Measurements from ENCODE around the gene RNF114. TPM values are rescaled to one million over a fixed set of nuclear protein-coding genes. Genes with fewer than 3 reads are reported as not detected.

Gene RNF114, protein sequence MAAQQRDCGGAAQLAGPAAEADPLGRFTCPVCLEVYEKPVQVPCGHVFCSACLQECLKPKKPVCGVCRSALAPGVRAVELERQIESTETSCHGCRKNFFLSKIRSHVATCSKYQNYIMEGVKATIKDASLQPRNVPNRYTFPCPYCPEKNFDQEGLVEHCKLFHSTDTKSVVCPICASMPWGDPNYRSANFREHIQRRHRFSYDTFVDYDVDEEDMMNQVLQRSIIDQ
- 75.7 and 76.4 TPM in 2 replicates for total RNA-seq (2014; rRNA removed; shearing (Covaris generic))

DNA sequence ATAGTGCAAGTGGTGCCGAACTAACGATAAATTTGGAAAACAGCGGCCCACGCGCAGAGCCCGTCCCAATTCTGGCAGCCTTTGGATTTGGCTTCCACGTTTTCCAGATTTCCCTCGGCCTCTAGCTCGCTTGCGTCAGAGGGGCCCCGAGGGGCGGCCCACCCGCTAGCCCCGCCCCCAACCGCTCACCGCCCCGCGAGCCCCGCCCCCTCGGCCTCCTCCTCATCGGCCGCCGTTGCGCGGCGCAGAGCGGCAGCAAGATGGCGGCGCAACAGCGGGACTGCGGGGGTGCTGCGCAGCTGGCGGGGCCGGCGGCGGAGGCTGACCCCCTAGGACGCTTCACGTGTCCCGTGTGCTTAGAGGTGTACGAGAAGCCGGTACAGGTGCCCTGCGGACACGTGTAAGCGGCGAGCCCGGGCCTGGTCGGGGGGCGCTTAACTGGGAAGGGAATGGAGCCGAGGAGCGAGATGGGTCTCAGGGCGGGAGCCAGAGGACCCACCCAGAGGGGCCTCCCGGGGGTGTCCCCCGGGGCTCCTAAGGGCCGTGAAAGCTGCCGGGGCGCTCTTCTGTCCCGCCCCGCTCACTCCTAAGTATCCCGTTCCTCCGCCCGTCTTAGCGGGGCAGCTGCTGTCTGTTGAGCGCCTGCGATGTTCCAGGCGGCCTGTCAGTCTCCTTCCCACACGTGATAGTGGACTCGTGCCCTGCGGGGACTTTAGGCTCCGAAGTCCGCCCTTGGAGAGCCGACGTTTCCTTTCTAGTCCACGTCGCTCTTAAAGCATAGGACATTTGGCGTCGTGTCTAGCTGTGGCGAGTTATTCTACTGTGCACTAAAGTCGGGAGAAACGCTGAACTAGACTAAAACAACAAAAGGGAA is at the start of gene RNF114:
RNF114 (plus strand) TSS at position 245 of the 874 bp plus-strand sequence; CDS start at position 261, 16 bp downstream.
- DNase-seq: peak; percentile 100
- peak within 1 kb of the TSS; percentile 98 for H3K4me3 ChIP-seq (ENCODE audit: insufficient read depth, low read depth, low read length)
- peaks cover 13% of the 10 kb centered on the region for H3K36me3 ChIP-seq (replicated peaks; ENCODE audit: control insufficient read depth, insufficient read depth, low read length)
- H3K27me3 ChIP-seq (ENCODE audit: control insufficient read depth, insufficient read depth, low read length): no peaks in the 10 kb centered on the region

DNA sequence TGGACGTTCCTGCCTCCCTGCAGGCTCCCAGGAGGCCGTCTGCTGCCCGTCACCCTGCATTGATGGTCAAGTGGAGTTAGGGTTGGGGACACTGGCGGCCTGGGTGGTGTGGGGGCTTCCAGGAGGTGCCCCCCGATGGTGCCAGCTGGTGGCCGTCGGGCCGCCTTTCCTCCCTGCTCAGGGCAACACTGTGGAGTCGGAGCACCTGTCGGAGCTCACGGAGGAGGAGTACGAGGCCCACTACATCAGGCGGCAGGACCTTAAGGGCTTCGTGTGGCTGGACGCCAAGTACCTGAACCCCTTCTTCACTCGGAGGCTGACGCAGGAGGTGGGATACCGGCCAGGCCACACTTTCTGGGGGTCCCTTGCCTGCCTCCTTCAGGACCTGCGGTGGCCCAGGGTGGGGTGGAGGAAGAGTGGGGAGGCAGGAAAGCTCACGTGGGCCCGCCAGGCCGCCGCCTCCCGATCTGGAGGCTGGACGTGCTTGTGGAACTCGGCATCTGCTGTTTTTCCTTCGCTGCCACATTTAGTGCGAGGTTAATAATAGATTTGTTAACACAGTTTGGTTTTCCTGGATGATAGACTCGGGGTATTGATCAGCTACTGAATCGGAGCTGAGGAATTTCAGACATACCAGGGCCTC is 49.5 kb upstream of the RNF114 start:
- Histone ChIP-seq H3K36me3 (replicated peaks; ENCODE audit: control insufficient read depth, insufficient read depth, low read length) (peaks cover 5% of the 10 kb centered on the region), H3K4me3 (ENCODE audit: insufficient read depth, low read depth, low read length) (no peak overlapping the region), H3K27me3 (ENCODE audit: control insufficient read depth, insufficient read depth, low read length) (no peaks in the 10 kb centered on the region)
- no peak for DNase-seq

DNA sequence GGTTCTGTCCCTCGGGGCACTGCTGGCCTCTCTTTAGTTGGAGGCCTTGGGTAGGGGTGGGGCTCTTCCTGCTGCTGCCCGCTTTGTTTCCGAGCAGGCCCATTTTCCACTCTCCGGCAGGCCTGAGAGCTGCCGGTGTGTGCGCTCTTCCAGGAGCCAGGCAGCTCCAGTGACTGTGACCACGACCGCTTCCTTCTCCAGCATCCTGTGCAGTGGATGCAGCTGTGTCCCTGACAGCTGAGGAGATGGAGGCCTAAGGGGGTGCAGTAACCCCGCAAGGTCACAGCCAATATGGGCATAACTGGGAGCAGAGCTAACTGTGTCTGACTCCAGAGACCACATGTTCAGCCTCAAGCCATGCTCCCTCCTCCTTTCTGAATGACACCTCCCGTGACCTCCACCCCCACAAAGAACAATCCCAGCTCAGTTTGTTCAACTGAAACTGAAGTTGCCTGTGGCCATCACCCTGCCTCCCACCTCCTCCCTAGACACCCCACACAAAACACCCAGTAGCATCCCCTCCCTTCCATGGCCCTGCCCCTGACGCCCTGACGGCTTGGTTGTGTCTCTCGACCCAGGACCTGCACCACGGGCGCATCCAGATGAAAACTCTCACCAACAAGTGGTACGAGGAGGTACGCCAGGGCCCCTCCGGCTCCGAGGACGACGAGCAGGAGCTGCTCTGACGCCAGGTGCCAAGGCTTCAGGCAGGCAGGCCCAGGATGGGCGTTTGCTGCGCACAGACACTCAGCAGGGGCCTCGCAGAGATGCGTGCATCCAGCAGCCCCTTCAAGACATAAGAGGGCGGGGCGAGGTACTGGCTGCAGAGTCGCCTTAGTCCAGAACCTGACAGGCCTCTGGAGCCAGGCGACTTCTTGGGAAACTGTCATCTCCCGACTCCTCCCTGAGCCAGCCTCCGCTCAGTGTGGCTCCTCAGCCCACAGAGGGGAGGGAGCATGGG is 48.7 kb upstream of the RNF114 start:
- Histone ChIP-seq H3K27me3 (ENCODE audit: control insufficient read depth, insufficient read depth, low read length) (no peaks in the 10 kb centered on the region), H3K4me3 (ENCODE audit: insufficient read depth, low read depth, low read length) (no peak overlapping the region), H3K36me3 (replicated peaks; ENCODE audit: control insufficient read depth, insufficient read depth, low read length) (peaks cover 5% of the 10 kb centered on the region)
- DNase-seq: no peak

DNA sequence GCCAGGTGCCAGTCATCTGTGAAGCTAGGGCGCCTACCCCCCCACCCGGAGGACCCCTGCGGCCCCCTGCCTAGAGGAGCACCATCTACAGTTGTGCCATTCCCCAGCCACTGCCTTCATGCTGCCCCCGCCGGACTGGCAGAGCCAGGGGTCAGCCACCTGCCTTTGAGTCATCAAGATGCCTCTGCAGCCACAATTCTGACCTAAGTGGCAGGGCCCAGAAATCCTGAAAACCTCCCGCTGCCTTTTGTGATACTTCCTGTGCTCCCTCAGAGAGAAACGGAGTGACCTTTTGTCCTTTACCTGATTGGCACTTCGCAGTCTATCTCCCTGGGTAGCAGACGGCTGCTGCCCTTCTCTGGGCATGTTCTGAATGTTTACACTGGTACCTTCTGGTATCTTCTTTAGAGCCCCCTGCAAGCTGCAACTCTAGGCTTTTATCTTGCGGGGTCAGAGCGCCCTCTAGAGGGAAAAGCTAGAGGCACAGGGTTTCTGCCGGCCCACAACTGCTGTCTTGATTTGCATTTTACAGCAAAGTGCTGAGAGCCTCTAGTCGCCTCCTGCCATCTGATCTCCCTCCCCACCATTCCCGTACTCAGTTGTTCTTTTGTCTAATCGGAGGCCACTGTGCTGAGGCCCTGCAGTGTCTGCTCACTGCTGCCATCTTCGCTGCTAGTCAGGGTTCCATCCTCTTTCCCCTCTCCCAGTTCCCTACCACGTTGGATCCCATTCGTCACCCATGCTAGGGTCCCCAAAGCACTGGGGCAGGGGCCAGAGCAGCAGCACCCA is 47.8 kb upstream of the RNF114 start:
- Histone ChIP-seq H3K27me3 (ENCODE audit: control insufficient read depth, insufficient read depth, low read length) (no peaks in the 10 kb centered on the region), H3K36me3 (replicated peaks; ENCODE audit: control insufficient read depth, insufficient read depth, low read length) (peaks cover 4% of the 10 kb centered on the region), H3K4me3 (ENCODE audit: insufficient read depth, low read depth, low read length) (no peak overlapping the region)
- DNase-seq: peak; percentile 94

DNA sequence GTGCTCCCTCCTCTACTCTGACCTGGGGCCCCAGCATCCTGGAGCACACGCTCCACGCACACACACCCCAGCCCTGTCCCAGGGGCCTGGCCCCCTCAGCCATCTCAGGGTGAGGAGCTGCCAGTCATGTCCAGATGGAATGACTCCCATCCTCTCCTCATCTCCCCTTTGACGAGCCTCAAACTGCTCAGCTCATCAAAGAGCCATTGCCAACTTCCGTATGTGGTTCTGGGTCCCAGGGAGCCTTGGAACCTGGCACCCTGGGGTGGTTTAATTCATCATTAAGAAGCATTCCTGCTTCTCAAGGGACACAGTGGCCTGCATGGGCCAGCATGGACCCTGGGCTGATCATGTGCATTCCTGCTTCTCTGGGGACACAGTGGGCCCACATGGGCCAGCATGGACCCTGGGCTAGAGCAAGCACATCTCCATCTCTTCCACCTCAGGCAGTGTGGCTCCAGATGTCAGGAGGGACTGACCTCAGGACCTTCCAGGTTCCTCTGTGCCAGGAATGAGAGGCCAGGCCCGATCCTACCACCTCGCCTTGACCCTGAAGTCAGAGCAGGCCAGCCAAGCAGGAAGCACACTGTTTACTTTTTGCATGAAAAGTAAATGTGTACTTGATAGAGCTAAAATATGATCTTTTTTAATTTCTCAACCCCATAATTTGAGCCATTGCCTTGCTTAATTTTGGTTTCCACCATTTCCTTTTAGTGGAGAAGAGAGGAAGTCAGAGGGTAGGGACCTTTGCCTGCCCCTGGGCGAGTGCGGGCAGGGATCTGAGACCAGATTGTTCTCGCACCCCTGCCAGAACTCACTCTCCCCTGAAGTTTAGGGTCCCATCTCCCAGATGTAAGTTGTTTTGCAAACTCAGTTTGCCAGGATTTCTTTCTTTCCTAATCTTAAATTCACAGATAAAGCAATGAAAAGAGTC is 46.9 kb upstream of the RNF114 start:
- no peak overlapping the region for H3K4me3 ChIP-seq (ENCODE audit: insufficient read depth, low read depth, low read length)
- H3K36me3 ChIP-seq (replicated peaks; ENCODE audit: control insufficient read depth, insufficient read depth, low read length): peaks cover 1% of the 10 kb centered on the region
- no peak for DNase-seq
- no peaks in the 10 kb centered on the region for H3K27me3 ChIP-seq (ENCODE audit: control insufficient read depth, insufficient read depth, low read length)

DNA sequence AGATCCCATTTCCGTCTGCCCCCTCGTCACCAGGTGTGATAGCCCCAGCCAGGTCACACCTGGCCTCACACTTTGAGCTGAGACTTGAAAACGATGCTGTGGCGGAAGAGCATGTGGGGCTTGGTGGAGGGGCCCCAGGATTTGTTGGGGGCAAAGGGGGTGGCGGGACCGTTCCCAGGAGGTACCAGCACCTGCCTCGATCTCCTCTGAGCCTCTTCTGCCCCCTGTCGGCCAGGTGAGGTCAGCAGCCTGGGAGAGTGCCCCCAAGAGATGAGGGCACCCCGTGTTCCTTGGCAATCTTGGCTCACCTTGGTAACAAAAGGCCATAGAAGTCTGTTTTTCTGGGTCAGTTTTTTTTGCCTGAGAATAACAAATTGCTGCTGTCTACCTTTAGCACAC is 46.3 kb upstream of the RNF114 start:
- no peaks in the 10 kb centered on the region for H3K27me3 ChIP-seq (ENCODE audit: control insufficient read depth, insufficient read depth, low read length)
- H3K4me3 ChIP-seq (ENCODE audit: insufficient read depth, low read depth, low read length): no peak overlapping the region
- peak; percentile 82 for DNase-seq
- no peaks in the 10 kb centered on the region; the same call in none of the 2 replicates for H3K36me3 ChIP-seq (replicated peaks; ENCODE audit: control insufficient read depth, insufficient read depth, low read length)

DNA sequence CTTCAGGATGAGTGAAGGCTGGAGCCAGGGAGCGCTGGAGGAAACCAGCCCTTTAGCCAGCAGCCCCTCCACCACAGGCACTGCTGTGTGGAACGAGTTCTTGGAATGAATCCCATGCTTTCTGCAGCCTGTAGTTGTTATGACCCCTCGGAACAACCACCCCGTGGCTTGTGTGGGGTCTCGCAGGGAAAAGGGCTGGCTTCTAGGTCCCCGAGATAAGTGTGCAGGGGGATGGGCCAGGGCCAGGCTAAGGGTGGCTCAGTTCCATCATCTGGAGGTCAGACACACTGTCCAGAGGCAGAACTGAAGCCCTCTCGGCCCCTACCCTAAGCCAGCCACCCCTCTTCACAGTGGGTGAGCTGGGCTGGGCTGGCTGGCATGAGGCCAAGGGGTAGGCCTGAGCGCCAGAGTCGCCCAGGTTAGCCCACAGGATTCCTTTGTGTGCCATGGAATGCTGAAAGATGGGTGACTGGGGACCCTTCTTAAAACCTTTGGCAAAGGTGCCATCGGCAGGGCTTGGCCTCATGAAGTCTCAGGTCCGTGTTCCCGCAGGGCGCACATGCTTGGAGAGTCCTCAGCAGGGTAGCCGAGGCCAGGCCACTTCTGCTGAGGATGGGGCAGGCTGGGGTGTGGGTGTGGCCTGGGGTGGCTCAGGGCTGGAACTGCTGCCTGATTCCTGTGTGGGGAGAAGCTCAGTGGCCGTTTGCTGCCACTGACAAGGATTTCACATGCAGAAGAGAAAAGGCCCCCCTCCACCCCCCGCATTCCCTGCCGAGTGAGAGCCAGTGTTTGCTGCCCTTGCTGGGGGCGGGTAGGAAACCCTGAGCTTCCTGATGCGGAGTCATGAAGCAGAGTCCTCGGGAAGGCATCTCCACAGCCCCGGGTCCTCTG is 45.5 kb upstream of the RNF114 start:
- peak; percentile 78 for DNase-seq
- Histone ChIP-seq H3K27me3 (ENCODE audit: control insufficient read depth, insufficient read depth, low read length) (no peaks in the 10 kb centered on the region), H3K36me3 (replicated peaks; ENCODE audit: control insufficient read depth, insufficient read depth, low read length) (no peaks in the 10 kb centered on the region; the same call in 1 of the 2 replicates), H3K4me3 (ENCODE audit: insufficient read depth, low read depth, low read length) (no peak overlapping the region)

DNA sequence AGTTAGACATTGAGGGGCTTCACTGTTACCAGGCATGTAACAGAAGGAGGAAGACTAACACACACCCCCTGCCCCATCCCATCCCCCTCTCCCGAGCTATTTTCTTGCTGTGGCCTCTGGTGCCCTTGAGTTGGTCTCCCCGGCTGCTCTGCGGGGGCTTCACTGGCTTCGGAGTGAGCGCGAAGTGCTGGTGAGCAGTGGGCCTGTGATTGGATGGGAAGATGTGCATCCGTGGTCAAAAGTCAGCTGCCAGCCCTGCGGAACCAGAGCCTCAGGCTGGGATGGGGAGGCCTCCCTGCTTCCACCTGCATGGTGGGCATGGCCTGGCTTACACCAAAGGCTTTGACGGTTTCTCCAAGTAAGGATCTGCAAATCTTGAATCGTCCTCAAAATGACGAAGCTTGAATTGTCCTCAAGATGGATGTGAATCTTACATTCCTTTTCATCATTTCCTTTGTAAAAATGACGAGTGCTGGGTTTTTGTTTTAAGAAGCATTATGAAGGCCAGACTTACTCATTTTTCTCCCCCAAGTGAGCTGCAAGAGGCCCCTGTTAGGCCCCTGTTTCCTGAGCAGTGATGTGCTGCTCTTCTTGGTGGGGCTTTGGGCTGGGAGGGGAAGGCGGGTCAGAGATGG is 44.6 kb upstream of the RNF114 start:
- Histone ChIP-seq H3K27me3 (ENCODE audit: control insufficient read depth, insufficient read depth, low read length) (no peaks in the 10 kb centered on the region), H3K36me3 (replicated peaks; ENCODE audit: control insufficient read depth, insufficient read depth, low read length) (no peaks in the 10 kb centered on the region; the same call in 1 of the 2 replicates), H3K4me3 (ENCODE audit: insufficient read depth, low read depth, low read length) (no peak overlapping the region)
- peak; percentile 49 for DNase-seq

DNA sequence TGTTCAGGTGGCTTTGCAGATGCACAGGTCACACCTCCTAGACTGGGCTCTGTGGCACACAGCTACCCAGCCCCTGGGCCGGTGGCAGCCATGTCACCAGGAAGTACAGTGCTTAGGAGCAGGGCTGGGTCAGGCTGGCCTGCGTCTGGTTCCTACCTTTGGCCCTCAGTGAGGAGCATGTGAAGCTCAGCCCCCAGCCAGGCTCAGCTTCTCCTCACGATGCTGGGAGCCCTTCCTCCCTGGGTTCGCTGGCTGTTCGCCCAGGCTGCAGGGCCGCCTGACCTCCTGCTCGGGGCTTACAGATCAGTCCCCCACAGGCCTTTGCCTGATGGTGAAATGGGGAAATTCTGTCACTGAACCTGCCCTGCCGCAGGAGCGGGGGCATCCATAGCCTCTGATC is 43.9 kb upstream of the RNF114 start:
- no peaks in the 10 kb centered on the region for H3K27me3 ChIP-seq (ENCODE audit: control insufficient read depth, insufficient read depth, low read length)
- H3K4me3 ChIP-seq (ENCODE audit: insufficient read depth, low read depth, low read length): no peak overlapping the region
- no peaks in the 10 kb centered on the region; the same call in 1 of the 2 replicates for H3K36me3 ChIP-seq (replicated peaks; ENCODE audit: control insufficient read depth, insufficient read depth, low read length)
- DNase-seq: peak; percentile 48

DNA sequence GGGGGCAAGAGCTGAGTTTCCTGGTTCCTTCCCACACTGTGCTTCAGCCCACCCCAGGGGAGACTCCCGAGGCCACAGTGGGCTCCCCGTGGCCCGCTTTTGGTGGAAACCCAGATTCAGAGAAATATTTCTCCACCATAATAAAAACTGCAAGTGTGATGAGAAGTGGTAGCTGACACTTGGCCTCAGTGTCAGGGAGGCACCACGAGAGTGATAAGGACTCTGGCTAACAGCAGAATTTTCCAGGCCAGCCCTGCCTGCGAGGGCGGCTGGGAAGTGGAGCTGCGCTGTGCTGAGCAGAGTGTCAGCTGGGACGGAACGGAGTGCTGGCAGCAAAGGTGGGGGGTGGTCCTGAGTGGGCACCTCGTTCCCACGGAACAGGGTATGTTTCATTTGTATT is 43.4 kb upstream of the RNF114 start:
- peak; percentile 35 for DNase-seq
- Histone ChIP-seq H3K36me3 (replicated peaks; ENCODE audit: control insufficient read depth, insufficient read depth, low read length) (no peaks in the 10 kb centered on the region; the same call in 1 of the 2 replicates), H3K4me3 (ENCODE audit: insufficient read depth, low read depth, low read length) (no peak overlapping the region), H3K27me3 (ENCODE audit: control insufficient read depth, insufficient read depth, low read length) (no peaks in the 10 kb centered on the region)

DNA sequence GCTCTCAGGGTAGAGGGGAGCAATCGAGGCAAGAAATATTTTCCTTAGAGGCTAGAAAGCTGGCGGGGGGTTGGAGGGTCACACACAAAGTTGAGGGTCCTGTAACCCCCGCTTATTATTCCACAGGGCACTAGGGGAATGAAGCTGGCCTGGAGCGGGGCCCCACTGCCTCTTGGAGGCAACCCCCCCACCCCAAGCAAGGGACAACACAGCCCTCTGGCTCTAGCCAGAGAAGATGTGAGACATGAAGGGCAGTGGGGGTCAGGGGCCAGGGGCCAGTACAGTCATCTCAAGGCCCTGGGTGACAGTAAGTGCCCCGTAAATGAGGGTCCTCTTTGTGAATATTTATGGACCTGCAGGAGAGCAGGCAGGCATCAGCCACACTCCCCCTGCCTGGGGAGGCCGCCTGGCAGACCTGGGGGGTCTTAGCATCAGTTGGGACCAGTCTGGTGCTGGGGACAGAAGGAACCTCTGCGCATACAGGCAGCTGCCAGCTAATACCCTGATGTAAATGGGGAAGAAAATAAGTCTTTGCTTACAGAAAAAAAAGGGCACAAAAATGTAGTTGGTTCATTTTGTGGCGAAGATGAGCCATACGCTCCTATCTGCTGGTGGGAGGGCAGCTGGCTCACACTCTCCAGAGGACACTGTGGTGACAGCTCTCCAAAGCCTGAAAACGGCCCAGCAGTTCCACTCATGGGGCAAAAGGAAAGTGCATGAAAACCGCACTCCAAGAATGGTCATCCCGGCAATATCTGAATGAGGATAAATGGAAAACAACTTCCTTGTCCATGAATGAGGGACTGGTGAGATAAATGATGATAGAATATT is 42.7 kb upstream of the RNF114 start:
- peak; percentile 33 for DNase-seq
- H3K27me3 ChIP-seq (ENCODE audit: control insufficient read depth, insufficient read depth, low read length): no peaks in the 10 kb centered on the region
- no peak overlapping the region for H3K4me3 ChIP-seq (ENCODE audit: insufficient read depth, low read depth, low read length)
- no peaks in the 10 kb centered on the region for H3K36me3 ChIP-seq (replicated peaks; ENCODE audit: control insufficient read depth, insufficient read depth, low read length)

All from H7 (cell line).